Putamen (tissue), 1 donor: ENCODE measurements around the gene CDCA8.
A peak's percentile ranks its signal among the peaks of the same experiment; 100 is the strongest.

Source experiments
- DNase-seq: peaks from one replicate; pipeline ENCODE4 v3.0.0-alpha.2; 2016; ENCODE audit warnings: low spot score

Gene CDCA8

GRCh38 chr1:37717631-37718030 is 25.3 kb downstream of the CDCA8 start:
- no peak for DNase-seq

GRCh38 chr1:37718181-37718900 is 26.0 kb downstream of the CDCA8 start:
- DNase-seq = no peak

GRCh38 chr1:37718901-37719571 is 26.7 kb downstream of the CDCA8 start:
- no peak for DNase-seq

- DNase-seq = no peak
Measured at GRCh38 chr1:37719572-37720195, 27.4 kb downstream of the CDCA8 start.

- no peak for DNase-seq
Measured at GRCh38 chr1:37720231-37721130, 28.2 kb downstream of the CDCA8 start.

- no peak for DNase-seq
Measured at GRCh38 chr1:37721565-37721964, 29.2 kb downstream of the CDCA8 start.

GRCh38 chr1:37722181-37723071 is 30.1 kb downstream of the CDCA8 start:
- peak; percentile 91 for DNase-seq

GRCh38 chr1:37723072-37723389 is 30.7 kb downstream of the CDCA8 start:
- DNase-seq = no peak

GRCh38 chr1:37723390-37724078 is 31.2 kb downstream of the CDCA8 start:
- no peak for DNase-seq

- no peak for DNase-seq
Measured at GRCh38 chr1:37724575-37724974, 32.3 kb downstream of the CDCA8 start.

GRCh38 chr1:37725851-37726613 is 33.7 kb downstream of the CDCA8 start:
- DNase-seq = peak; percentile 84

- DNase-seq = no peak
Measured at GRCh38 chr1:37726751-37727585, 34.7 kb downstream of the CDCA8 start.

GRCh38 chr1:37728416-37728815 is 36.1 kb downstream of the CDCA8 start:
- DNase-seq = no peak

GRCh38 chr1:37730376-37730775 is 38.1 kb downstream of the CDCA8 start:
- no peak for DNase-seq

- no peak for DNase-seq
Measured at GRCh38 chr1:37731312-37732019, 39.1 kb downstream of the CDCA8 start.

GRCh38 chr1:37732111-37732780 is 39.9 kb downstream of the CDCA8 start:
- no peak for DNase-seq

GRCh38 chr1:37734629-37735591 is 42.6 kb downstream of the CDCA8 start:
- DNase-seq = no peak
